Esophagus squamous epithelium (tissue), 4 donors: Measurements from ENCODE around the gene KRT72.

Source experiments
- POLR2A ChIP-seq, 4 donors: fragments of 450-650 bp; IDR thresholded peaks; one replicate each; pipeline ENCODE4 v1.6.1; 2017; ENCODE audit warnings: antibody characterized with exemption in 4 of 4, mild to moderate bottlenecking in 4 of 4, moderate library complexity in 3 of 4
- TF ChIP-seq, protein P1 (sequence below), 6 experiments: fragments of 450-650 bp in 4 of 6; fragments of 200-600 bp in 2 of 6; sonication (generic) in 2 of 6; IDR thresholded peaks; one replicate each; pipeline ENCODE4 v1.5.1; 2016 to 2019; ENCODE audit warnings: antibody characterized with exemption in 6 of 6, mild to moderate bottlenecking in 4 of 6, moderate library complexity in 4 of 6

GRCh38 chr12:52585946-52586345 is 15.3 kb downstream of the KRT72 start:
- TF ChIP-seq POLR2A (IDR thresholded peaks at IDR 0.05): no peak
- TF ChIP-seq, protein P1, sequence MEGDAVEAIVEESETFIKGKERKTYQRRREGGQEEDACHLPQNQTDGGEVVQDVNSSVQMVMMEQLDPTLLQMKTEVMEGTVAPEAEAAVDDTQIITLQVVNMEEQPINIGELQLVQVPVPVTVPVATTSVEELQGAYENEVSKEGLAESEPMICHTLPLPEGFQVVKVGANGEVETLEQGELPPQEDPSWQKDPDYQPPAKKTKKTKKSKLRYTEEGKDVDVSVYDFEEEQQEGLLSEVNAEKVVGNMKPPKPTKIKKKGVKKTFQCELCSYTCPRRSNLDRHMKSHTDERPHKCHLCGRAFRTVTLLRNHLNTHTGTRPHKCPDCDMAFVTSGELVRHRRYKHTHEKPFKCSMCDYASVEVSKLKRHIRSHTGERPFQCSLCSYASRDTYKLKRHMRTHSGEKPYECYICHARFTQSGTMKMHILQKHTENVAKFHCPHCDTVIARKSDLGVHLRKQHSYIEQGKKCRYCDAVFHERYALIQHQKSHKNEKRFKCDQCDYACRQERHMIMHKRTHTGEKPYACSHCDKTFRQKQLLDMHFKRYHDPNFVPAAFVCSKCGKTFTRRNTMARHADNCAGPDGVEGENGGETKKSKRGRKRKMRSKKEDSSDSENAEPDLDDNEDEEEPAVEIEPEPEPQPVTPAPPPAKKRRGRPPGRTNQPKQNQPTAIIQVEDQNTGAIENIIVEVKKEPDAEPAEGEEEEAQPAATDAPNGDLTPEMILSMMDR (IDR thresholded peaks at IDR 0.05): no peak
